SK-N-SH treated with all-trans-retinoic acid at 6 μM for 48 hours (cell line): ENCODE data around the gene ASCC3.
A peak's percentile ranks its signal among the peaks of the same experiment; 100 is the strongest.

Source experiments
- ATAC-seq: fragments of 200-7000 bp; cut with Tn5 transposase; 3 replicates; pipeline ENCODE4 v1.9.1; 2020; ENCODE audit warnings: mild to moderate bottlenecking, moderate library complexity
- ARNTL ChIP-seq: fragments of 450-650 bp; formaldehyde crosslinking; IDR thresholded peaks from 2 replicates; pipeline ENCODE4 v1.5.0; 2020; ENCODE audit warnings: low read depth, mild to moderate bottlenecking, moderate library complexity, borderline replicate concordance
- BACH2 ChIP-seq: fragments of 250-450 bp; sonication (Bioruptor Pico); IDR thresholded peaks from 2 replicates; pipeline ENCODE4 v1.9.0; 2021; ENCODE audit warnings: mild to moderate bottlenecking, borderline replicate concordance
- CREB5 ChIP-seq: fragments of 250-450 bp; sonication (Bioruptor Pico); IDR thresholded peaks from 2 replicates; pipeline ENCODE4 v1.5.1; 2020; ENCODE audit warnings: low read depth, mild to moderate bottlenecking, moderate library complexity
- CSRNP3 ChIP-seq: fragments of 250-450 bp; sonication (Bioruptor Pico); IDR thresholded peaks from 2 replicates; pipeline ENCODE4 v1.5.1; 2021; ENCODE audit warnings: mild to moderate bottlenecking, moderate library complexity
- GLIS3 ChIP-seq: fragments of 250-450 bp; sonication (Bioruptor Pico); IDR thresholded peaks from 2 replicates; pipeline ENCODE4 v1.5.0; 2020; ENCODE audit warnings: mild to moderate bottlenecking, moderate library complexity
- ISL1 ChIP-seq: fragments of 250-450 bp; sonication (Bioruptor Pico); IDR thresholded peaks from 2 replicates; pipeline ENCODE4 v2.1.2; 2022; ENCODE audit warnings: mild to moderate bottlenecking, moderate library complexity
- OSR1 ChIP-seq: fragments of 250-450 bp; sonication (Bioruptor Pico); IDR thresholded peaks from 2 replicates; pipeline ENCODE4 v1.8.0; 2022; ENCODE audit warnings: moderate library complexity, mild to moderate bottlenecking, inconsistent platforms
- POU6F1 ChIP-seq: fragments of 250-450 bp; sonication (Bioruptor Pico); IDR thresholded peaks from 2 replicates; pipeline ENCODE4 v1.8.0; 2021; ENCODE audit warnings: low read depth, mild to moderate bottlenecking, moderate library complexity, borderline replicate concordance
- PPARA ChIP-seq: fragments of 250-450 bp; sonication (Bioruptor Pico); IDR thresholded peaks from 2 replicates; pipeline ENCODE4 v1.5.0; 2020; ENCODE audit warnings: mild to moderate bottlenecking, borderline replicate concordance
- RARB ChIP-seq: fragments of 250-450 bp; sonication (Bioruptor Pico); IDR thresholded peaks from 2 replicates; pipeline ENCODE4 v1.8.0; 2021; ENCODE audit warnings: mild to moderate bottlenecking, moderate library complexity
- SNAI2 ChIP-seq: fragments of 250-450 bp; sonication (Bioruptor Pico); IDR thresholded peaks from 2 replicates; pipeline ENCODE4 v1.5.0; 2020; ENCODE audit warnings: mild to moderate bottlenecking, moderate library complexity
- TOX ChIP-seq: fragments of 250-450 bp; sonication (Bioruptor Pico); IDR thresholded peaks from 2 replicates; pipeline ENCODE4 v1.8.0; 2021; ENCODE audit warnings: mild to moderate bottlenecking, moderate library complexity, borderline replicate concordance
- ZC3H10 ChIP-seq: fragments of 250-450 bp; sonication (Bioruptor Pico); IDR thresholded peaks from 2 replicates; pipeline ENCODE4 v1.5.1; 2021; ENCODE audit warnings: mild to moderate bottlenecking, moderate library complexity
- ZFP3 ChIP-seq: fragments of 250-450 bp; sonication (Bioruptor Pico); IDR thresholded peaks from 2 replicates; pipeline ENCODE4 v1.5.0; 2020; ENCODE audit warnings: mild to moderate bottlenecking, moderate library complexity
- ZNF565 ChIP-seq: fragments of 450-650 bp; formaldehyde crosslinking; conservative IDR thresholded peaks from 2 replicates; pipeline ENCODE4 v1.5.0; 2020; ENCODE audit warnings: low read depth, mild to moderate bottlenecking, moderate library complexity
- ZNF70 ChIP-seq: fragments of 450-650 bp; formaldehyde crosslinking; IDR thresholded peaks from 2 replicates; pipeline ENCODE4 v1.5.0; 2020; ENCODE audit warnings: mild to moderate bottlenecking, moderate library complexity

Gene ASCC3

GRCh38 chr6:100512203-100512862 lies 368.8 kb downstream of the ASCC3 start:
- peak; percentile 31; the same call in 2 of the 3 replicates for ATAC-seq

GRCh38 chr6:100509101-100509500 lies 372.0 kb downstream of the ASCC3 start:
- ATAC-seq: no peak
- TF ChIP-seq TOX (no peak), SNAI2 (no peak), OSR1 (CRISPR knock-in tag) (no peak), ISL1 (CRISPR knock-in tag) (no peak), CREB5 (no peak), GLIS3 (CRISPR knock-in tag) (no peak), ZC3H10 (no peak), ZNF70 (CRISPR knock-in tag) (no peak), CSRNP3 (CRISPR knock-in tag) (no peak), PPARA (CRISPR knock-in tag) (no peak), ARNTL (CRISPR knock-in tag) (no peak), BACH2 (CRISPR knock-in tag) (no peak), ZFP3 (CRISPR knock-in tag) (no peak)

More at GRCh38 chr6:100512203-100512862, 368.8 kb downstream of the ASCC3 start:
- TF ChIP-seq ARNTL (CRISPR knock-in tag): no peak
- TF ChIP-seq CREB5: no peak

GRCh38 chr6:100506651-100507050 lies 374.5 kb downstream of the ASCC3 start:
- TF ChIP-seq ARNTL (CRISPR knock-in tag): no peak
- no peak for ATAC-seq

- peak; percentile 89 for ATAC-seq
Measured at GRCh38 chr6:100504786-100505737, 376.1 kb downstream of the ASCC3 start.

More at GRCh38 chr6:100504786-100505737, 376.1 kb downstream of the ASCC3 start:
- TF ChIP-seq CREB5: no peak
- TF ChIP-seq ZNF565 (CRISPR knock-in tag): no peak
- no peak for TF ChIP-seq ZC3H10
- TF ChIP-seq SNAI2: no peak
- TF ChIP-seq POU6F1 (CRISPR knock-in tag): no peak
- no peak for TF ChIP-seq RARB (CRISPR knock-in tag)
